Measurements from ENCODE around the gene ACER3.
"Not testable (repeated sequence)": the region's sequence is repeated elsewhere in the genome, so short reads cannot be mapped to it uniquely, and the experiment has no call there.

Gene ACER3

GRCh38 chr11:77039491-77040400, 179.0 kb downstream of the ACER3 start:
- peak; percentile 48 for DNase-seq

GRCh38 chr11:77040401-77040777, 179.7 kb downstream of the ACER3 start:
- DNase-seq: no peak

DNA sequence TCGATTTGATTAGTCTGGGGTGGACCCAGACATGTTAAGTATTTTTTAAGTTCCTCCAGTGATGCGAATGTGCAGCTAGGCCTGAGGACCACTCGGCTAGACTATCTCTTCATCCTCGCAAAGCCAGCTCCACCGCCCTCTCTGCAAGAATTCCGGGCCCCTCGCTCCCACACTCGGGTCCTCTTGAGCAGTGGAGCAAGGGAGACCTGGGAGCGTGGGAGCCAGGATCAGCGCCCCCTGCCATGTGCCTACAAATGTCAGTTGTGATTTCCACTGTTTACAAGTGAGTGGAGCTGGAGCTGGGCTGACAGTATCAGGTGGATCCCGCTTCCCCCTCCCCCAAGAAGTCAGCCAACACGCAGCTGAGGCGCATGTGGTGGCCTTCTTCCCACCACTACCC, 180.2 kb downstream of the ACER3 start:
- no peak for DNase-seq

DNA sequence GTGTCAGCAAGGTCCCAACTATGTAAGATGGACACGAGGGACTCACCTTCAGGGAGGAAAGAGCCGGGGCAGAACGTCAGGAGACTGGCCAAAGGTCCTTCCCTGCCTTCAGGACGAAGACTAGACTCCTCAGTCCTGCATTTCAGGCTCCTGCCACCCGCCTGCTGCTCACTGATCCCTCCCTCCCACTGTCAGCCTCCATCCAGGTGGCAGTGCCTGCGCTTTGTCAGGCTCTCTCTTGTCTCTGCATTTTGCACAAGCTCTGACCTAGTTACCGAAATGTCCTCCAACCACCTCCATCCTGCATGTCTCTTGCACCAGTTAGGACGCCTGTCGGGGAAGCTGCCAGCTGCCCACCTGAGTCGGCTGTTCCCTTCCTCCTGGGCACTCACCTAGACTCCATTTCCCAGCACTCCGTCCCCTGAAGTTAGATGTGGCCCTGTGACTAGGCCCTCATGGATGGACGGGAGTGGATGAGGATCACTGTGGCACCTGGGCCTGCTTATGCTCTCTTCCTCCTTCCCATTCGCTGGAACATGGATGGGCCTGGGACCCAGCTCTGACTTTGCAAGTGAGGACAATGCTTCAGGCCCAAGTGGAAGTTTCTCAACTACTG, 181.5 kb downstream of the ACER3 start:
- DNase-seq: no peak

- no peak for DNase-seq
Measured at GRCh38 chr11:77044356-77044755, 183.6 kb downstream of the ACER3 start.

GRCh38 chr11:77044886-77045285, 184.2 kb downstream of the ACER3 start:
- no peak for DNase-seq

DNA sequence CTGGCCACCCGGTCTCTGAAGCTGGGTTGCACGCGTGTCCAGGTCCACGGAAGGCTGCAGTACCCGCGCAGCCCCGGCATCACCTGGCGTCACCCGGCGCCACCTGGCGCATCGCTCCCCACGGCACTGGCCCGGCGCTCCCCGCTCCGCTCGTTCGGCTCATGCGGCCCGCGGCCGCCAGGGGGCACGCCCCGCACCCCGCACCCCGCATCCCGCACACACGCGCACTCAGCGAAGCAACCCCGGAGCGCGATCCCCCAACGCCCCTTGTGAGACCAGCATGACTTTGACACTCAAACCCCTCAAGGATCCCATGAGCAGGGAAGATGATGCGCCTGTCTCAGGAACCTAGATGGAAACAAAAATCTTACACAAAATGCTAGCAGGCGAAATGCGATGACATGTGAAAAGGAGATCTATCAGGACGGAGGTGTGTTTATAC, 185.4 kb downstream of the ACER3 start:
- DNase-seq: no peak

- DNase-seq: peak; percentile 93
Measured at GRCh38 chr11:77047007-77047927, 186.5 kb downstream of the ACER3 start.

DNA sequence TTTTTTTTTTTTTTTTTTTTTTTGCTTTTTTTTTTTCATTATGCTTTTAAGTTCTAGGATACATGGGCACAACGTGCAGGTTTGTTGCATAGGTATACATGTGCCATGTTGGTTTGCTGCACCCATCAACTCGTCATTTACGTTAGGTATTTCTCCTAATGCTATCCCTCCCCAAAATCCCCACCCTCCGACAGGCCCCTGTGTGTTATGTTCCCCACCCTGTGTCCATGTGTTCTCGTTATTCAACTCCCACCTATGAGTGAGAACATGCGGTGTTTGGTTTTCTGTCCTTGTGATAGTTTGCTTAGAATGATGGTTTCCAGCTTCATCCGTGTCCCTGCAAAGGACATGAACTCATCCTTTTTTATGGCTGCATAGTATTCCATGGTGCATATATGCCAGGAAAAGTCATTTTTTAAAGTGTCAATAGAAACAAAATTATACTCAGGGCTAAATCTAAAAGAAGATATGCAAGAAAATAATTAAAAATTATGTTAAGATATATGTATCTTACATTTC, 187.3 kb downstream of the ACER3 start:
- DNase-seq: not testable (repeated sequence)

GRCh38 chr11:77049026-77049425, 188.3 kb downstream of the ACER3 start:
- DNase-seq: no peak

- DNase-seq: no peak
Measured at GRCh38 chr11:77051511-77051910, 190.8 kb downstream of the ACER3 start.

- DNase-seq: no peak
Measured at GRCh38 chr11:77052518-77052917, 191.8 kb downstream of the ACER3 start.

DNA sequence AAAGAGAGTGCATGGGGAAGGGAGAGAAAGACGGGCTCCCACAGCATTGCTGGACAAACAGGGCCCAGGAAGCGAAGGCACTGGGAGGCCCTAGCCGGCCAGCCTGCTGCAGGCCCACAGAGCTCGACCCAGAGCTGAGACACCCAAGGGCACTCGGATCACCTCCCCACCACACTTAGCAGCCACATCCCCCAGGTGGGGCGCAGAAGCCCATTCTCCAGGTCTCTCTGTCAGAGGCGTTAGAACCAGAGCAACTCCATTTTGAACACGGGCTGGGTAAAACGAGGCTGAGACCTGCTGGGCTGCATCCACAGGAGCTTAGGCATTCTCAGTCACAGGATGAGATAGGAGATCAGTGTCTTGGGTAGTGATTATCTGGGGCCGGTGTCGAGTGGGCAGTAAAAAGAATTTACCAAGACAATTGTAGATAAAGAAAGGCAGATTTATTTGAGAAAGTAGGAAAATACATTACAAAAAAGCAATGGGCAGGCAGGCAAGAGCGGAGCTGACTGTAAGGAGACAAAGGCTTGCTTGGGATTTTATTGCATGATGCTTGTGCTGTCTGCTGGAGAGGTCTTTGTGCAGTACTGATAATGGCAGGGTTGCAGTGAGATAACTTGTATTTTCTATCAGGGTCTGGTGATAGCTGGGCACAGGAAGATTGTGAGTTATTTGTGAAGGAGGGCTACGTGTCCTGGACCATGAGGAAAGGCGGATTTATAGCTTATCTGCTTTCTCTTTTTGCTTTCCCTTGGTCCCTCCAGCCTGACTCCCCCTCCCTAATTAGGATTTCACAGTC, 192.7 kb downstream of the ACER3 start:
- DNase-seq: no peak

- DNase-seq: no peak
Measured at GRCh38 chr11:77054084-77054483, 193.4 kb downstream of the ACER3 start.

- DNase-seq: no peak
Measured at GRCh38 chr11:77055101-77055561, 194.4 kb downstream of the ACER3 start.

DNA sequence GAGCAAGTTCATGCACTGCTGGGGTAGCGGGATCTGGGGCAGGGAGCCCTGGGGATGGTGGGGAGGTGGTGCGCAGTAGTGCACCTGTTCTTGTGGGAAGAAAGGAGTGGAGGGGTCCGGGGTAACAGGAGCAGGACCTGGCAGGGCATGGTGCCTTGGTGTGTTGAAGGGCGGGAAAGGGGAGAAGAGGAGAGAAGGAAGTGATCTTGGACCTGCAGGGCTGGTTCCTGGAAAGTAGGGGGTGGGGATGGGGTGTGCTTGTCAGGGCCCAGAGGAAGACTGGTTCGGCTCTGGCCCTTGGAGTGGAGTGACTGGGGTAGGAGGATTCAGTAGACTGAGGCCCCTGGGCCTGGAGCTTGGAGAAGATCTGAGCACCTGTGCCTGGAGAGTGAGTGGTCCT, 195.2 kb downstream of the ACER3 start:
- no peak for DNase-seq

DNA sequence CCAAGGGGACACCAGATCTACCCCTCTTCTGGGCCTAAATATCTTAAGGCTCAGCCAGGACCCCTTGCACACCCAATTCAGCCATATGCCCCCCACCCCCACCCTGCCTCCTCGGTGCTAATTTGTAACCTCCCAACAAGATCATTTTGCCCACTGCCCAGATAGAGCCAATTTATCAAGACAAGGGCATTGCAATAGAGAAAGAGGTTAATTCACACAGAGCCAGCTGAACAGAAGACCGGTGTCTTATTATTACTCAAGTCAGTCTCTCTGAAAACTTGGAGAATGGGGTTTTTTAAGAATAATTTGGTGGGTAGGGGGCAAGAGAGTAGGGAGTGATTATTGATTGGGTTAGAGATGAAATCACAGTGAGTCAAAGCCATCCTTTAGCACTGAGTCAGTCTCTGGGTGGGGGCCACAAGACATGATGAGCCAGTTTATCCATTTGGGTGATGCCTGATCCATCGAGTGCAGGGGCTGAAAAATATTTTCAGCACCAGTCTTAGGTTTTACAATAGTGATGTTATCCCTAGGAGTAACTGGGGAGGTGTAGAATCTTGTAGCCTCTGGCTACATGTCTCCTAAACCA, 196.2 kb downstream of the ACER3 start:
- DNase-seq: no peak

GRCh38 chr11:77057938-77058474, 197.3 kb downstream of the ACER3 start:
- no peak for DNase-seq

- DNase-seq: no peak
Measured at GRCh38 chr11:77058900-77059299, 198.2 kb downstream of the ACER3 start.

DNA sequence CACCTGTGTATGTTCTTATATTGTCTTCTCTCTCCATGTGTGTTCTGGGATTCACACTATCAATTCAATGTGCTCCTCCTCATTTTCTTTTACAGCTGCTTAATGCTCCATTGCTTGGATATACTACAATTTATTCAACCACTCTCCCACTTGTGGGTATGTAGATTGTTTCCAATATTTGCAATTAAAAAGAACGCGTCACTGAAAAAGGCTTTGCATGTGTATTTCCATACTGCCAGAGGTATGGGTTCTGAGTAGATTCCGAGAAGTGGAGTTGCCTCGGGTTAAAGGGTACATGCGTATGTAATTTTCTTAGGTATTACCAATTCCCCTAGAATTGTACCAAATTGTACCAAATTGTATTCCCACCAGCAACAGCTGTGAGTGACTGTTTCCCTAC, 199.1 kb downstream of the ACER3 start:
- no peak for DNase-seq

DNA sequence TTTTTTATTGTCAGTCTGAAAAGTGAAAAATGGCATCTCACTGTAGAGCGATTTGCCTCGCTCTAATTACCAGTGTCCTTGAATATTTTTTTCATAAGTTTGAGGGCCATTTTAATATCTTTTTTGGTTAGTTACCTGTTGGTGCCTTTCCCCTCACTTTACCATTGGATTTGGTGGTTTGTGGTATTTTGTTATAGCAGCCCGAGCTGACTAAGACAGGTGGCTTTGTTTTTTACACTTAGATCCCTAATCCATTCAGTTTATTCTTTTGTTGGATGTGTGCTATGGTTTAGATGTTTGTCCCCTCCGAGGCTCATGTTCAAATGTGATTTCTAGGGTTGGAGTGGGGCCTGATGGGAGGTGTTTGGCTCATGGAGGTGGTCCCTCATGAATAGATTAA, 199.5 kb downstream of the ACER3 start:
- no peak for DNase-seq

Data from fibroblast of skin of back (primary cell).